Activated T-helper 9 cell treated with anti-CD3 and anti-CD28 coated beads, Interleukin-2, amount 50 U/mL, for 16 hours (primary cell): ENCODE measurements around the gene IFIT3.
"Not testable (repeated sequence)": the region's sequence is repeated elsewhere in the genome, so short reads cannot be mapped to it uniquely, and the experiment has no call there.

Source experiments
- DNase-seq: peaks from one replicate; pipeline ENCODE4 v3.0.0-alpha.2; 2020; ENCODE audit warnings: low read depth

Gene IFIT3

GRCh38 chr10:89327803-89328441 lies at the start of gene IFIT3:
TSS of gene IFIT3 (plus strand) at chr10:89327997. CDS start at chr10:89328074, 77 bp downstream.
- DNase-seq: no peak

- DNase-seq: no peak
These were observed 49.7 kb upstream of the IFIT3 start for GRCh38 chr10:89278034-89278535.

GRCh38 chr10:89278900-89279392 lies 48.9 kb upstream of the IFIT3 start:
- DNase-seq: no peak

GRCh38 chr10:89279421-89279869 lies 48.4 kb upstream of the IFIT3 start:
- no peak for DNase-seq

GRCh38 chr10:89280508-89280907 lies 47.3 kb upstream of the IFIT3 start:
- DNase-seq: no peak

GRCh38 chr10:89281606-89282395 lies 46.0 kb upstream of the IFIT3 start:
- DNase-seq: no peak

- DNase-seq: no peak
These were observed 44.5 kb upstream of the IFIT3 start for GRCh38 chr10:89283025-89283935.

GRCh38 chr10:89283936-89284475 lies 43.8 kb upstream of the IFIT3 start:
- no peak for DNase-seq

- not testable (repeated sequence) for DNase-seq
These were observed 43.1 kb upstream of the IFIT3 start for GRCh38 chr10:89284711-89285110.

- DNase-seq: not testable (repeated sequence)
These were observed 42.5 kb upstream of the IFIT3 start for GRCh38 chr10:89285303-89285702.

GRCh38 chr10:89294721-89295239 lies 33.0 kb upstream of the IFIT3 start:
- DNase-seq: no peak

GRCh38 chr10:89295597-89295996 lies 32.2 kb upstream of the IFIT3 start:
- no peak for DNase-seq

- no peak for DNase-seq
These were observed 31.6 kb upstream of the IFIT3 start for GRCh38 chr10:89296220-89296648.

GRCh38 chr10:89297356-89297755 lies 30.4 kb upstream of the IFIT3 start:
- no peak for DNase-seq

- no peak for DNase-seq
These were observed 30.0 kb upstream of the IFIT3 start for GRCh38 chr10:89297791-89298190.

- DNase-seq: no peak
These were observed 28.8 kb upstream of the IFIT3 start for GRCh38 chr10:89299031-89299430.

GRCh38 chr10:89301232-89301631 lies 26.6 kb upstream of the IFIT3 start:
- DNase-seq: no peak

- no peak for DNase-seq
These were observed 25.9 kb upstream of the IFIT3 start, which contains the start of gene IFIT2 for GRCh38 chr10:89301721-89302445. TSS of gene IFIT2 (plus strand) at chr10:89302046. CDS start at chr10:89302124, 78 bp downstream.

GRCh38 chr10:89302625-89303024 lies 25.2 kb upstream of the IFIT3 start:
- no peak for DNase-seq

- DNase-seq: no peak
These were observed 24.6 kb upstream of the IFIT3 start for GRCh38 chr10:89303161-89303560.

GRCh38 chr10:89304026-89304425 lies 23.8 kb upstream of the IFIT3 start:
- DNase-seq: no peak
